Measurements from ENCODE around the gene GNGT1.

The GNGT1 gene

DNA sequence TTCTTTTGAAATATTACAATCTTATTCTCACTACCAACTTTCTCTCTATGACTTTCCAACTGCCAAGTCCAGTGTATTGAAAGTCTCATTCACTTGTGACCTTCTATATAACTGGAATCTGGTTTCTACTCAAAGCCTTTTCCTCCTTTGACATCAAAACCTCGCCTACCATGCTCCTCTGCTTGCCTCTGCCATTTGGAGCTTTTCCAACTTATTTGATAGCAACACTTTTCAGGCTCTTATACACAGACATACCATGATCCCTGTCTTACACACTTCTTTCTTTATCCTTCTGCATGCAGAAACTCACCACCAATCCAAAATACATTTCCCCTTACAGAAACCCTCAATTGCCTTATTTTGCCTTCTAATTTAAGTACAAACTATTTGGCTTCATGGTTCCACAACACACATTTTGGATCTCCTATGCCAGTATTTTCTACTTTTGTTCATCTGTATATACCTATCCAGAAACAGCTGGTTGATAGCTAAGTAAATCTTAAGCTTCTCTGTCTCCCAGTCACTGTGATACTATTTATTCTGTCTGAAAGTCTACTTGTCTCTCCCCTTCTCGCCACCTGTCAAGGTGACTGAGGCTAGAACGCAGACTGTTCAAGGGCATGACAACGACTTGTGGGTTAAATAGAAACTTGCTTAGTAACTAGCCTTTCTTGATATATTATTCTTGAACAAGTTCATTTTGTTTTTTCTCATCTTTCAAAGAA is 37.6 kb downstream of the GNGT1 start:
- no peak for DNase-seq (ENCODE audit: low read depth)

DNA sequence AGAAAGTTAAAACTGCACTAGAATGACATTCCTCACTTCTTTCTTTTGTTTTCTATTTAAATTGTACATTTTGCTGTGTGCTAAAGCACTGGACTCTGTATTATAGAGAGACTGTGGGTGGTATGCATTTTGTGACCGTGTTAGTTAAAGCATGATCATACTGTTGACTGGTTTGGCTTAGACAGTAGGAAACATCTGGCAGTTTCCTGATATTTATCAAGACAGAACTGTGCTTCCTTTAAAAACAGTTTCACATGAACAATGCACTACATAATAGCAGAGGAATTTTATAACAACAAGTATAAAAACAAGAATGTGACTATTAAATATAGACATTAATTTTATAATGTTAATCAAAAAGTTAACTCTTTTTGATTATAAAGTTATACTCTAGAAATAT is 38.3 kb downstream of the GNGT1 start:
- peak; percentile 42 for DNase-seq (ENCODE audit: low read depth)

DNA sequence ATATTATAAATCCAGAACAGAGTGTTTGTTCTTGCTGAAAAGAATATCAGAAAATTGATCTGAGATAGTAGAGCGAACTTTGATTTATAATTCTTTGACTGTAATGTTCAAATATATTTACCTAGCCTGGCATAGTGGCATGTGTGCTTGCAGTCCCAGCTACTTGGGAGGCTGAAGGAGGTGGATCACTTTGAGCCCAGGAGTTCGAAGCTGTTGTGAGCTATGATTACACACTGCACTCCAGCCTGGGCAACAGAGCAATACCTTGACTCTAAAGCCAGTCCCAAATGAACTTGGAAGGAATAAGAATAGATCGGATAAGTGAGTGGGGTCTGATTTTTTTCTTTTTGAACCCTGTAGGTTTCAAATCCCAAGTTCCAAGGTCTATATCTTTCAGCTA is 38.7 kb downstream of the GNGT1 start:
- DNase-seq (ENCODE audit: low read depth), result no peak

DNA sequence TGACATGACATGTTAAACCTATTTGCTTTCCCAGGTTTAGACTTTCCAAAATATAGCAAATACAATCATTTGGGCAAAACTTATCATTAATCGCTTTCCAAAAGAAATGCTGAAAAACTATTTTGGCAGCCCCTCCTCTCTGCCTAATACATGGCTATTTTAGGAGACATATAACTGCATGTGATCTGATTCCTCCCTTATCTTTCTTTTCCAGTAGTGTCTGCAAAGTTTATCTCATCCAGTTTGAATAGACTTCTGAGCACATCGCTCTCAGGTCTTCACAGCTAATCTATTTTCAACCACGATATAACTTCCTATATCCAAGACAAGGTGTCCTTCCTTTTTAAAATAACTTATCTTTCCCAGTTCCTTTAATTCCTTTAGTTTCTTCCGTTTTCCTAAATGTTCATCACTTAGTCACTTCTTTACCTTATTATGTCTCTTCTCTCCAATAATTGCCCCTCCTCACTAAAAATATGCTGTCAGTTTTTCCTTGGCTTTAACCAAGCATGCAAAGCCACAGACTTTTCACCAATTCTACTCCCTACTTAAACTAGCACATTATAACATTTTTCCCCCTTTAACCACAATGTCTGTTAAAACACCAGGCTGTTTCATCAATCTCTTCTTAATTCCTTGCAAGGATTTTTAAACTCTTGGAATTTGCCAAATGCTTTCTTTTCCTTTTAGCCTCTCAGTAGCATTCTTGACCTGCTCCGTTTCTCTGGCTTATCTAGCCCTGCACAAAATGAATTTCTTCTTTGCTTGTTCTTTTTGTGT is 39.6 kb downstream of the GNGT1 start:
- no peak for DNase-seq (ENCODE audit: low read depth)

DNA sequence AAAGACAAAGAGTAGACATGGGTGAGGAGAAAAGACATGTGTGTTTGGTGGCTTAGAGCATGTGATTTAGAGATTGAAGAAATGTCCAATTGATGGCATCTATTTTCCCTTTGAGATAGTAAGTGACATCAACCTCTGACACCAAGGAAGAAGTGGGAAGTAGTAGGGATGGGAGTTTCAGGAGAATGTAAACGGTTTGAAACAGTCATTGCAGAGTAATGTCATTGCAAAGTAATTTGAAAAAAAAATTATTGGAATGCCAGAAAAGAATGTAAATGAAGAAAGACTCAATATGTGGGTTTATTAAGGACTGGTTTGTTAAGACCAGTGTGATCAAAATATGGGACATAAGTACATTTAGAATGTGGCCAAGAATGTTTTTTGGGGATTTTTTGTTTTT is 41.7 kb downstream of the GNGT1 start:
- DNase-seq (ENCODE audit: low read depth), result peak; percentile 60

DNA sequence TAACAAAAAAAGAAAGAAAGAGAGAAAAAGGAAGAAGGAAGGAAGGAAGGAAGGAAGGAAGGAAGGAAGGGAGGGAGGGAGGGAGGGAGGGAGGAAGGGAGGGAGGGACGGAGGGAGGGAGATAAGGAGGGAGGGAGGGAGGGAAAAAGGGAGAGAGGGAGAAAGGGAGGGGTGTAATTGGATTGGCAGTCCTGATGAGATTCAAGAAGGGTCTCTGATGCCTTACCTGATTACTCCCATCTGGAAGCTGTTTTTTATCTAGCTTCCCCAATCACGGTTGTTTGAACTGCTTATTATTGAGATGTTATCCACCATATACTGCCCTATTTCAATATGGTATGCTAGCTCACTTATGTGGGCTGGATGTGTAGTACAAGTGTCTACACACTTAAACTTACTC is 42.5 kb downstream of the GNGT1 start:
- DNase-seq (ENCODE audit: low read depth), result no peak

DNA sequence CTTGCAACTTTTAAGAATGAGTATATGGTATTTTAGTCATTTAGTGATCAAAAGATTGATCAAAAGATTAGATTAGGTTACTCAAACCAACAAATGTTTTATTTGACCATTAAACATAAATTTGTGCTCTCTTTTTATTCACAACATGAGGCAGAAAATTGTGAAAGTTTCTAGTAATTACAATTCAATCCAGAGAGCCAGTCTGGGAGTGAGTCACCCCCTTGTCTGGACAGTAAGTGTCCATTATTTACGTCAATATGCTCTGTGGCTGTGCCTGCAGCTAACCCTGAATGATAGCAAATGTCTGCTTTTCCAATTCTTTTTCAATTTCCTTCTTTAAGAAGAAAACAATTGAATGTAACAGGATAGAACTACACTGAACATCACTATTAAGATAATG is 43.1 kb downstream of the GNGT1 start:
- DNase-seq (ENCODE audit: low read depth), result peak; percentile 92

DNA sequence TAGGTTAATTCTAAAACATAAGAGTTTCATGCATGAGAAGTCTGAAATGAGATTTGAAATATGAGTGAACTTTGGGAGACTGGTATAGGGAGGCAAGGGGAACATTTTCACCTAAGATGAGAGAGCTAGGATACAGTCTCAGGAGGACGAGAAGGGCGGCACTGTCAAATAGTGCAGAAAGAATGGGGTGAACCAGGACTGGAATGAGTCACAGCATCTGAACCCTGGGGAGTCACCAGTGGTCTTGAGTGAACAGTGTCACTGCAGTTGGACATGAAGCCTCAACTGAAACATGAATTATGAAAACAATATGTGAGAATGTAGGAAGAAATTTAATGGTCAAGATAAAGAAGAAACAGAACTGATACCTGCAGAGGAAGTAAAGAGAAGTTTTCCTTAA is 48.9 kb downstream of the GNGT1 start:
- no peak for DNase-seq (ENCODE audit: low read depth)

DNA sequence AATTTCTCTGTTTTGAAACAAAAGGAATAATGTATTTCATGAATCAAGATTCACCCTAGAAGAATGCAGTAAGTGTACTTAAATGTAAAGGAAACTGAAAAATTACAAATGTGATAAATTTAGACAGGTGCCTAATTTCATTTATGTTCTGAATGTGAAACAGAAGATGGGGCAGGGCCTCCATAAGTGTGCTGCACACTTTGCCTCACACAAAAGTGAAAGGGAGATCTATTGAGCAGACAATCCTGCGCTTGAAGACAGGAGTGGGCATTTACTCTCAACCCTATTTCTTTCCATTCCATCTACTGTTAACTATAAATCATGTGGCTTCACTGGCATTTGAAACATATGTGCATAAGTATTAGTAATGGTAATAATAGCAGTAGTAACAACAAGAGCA is 51.4 kb downstream of the GNGT1 start:
- no peak for DNase-seq (ENCODE audit: low read depth)

DNA sequence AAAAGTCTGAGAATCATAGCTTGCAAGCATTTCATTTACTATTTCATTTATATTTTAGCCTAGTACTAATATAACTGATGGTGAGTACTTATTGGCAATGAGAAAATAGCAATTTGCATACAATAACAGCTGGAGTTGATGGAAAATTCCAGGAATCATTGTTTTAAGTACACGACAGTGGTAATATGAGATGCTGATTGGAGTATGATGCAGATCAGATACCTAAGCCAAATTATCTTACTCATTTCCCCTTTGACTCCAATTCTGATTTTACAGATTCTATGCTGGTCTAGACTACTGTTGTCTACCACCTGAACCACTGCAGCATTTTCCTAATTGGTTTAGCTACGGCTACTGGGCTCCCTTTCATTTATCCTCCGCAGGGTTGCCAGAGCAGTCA is 51.8 kb downstream of the GNGT1 start:
- peak; percentile 59 for DNase-seq (ENCODE audit: low read depth)

DNA sequence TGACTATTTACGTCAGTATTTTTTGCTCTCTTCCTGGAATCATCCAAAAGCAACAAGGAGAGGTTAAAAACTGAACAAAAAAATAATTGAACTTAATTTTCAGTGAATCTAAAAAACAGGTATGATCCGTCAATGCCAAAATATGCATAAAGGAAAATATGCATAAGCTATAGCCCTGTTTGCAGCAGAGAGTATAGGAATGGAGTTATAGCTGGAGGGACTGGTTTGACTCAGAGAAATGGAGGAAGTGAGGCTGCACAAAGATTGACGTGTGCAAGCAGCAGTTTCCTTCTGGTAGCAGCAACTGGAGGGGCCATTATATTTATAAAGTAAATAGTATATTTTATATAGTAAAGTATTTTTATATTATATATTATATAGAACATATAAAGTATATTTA is 52.3 kb downstream of the GNGT1 start:
- DNase-seq (ENCODE audit: low read depth), result no peak

All from iris pigment epithelial cell (primary cell).